Gastrocnemius medialis (tissue), 4 donors: ENCODE measurements around the gene CEACAM5. TPM values are rescaled to one million over a fixed set of nuclear protein-coding genes. Genes with fewer than 3 reads are reported as not detected.

Experiments
- ATAC-seq, 2 donors: fragments of 150-250 bp; one replicate each; pipeline ENCODE4 v1.9.1; 2016
- DNase-seq, 2 donors: peaks; one replicate each; pipeline ENCODE4 v3.0.0-alpha.2; 2019
- H3K27ac ChIP-seq, 4 donors: fragments of 200-600 bp; sonication (generic); 1 replicate in 1 of 4; 2 replicates in 3 of 4; pipeline ENCODE4 v1.5.1; 2016 to 2018; ENCODE audit warnings: mild to moderate bottlenecking in 2 of 4, moderate library complexity in 1 of 4
- H3K27me3 ChIP-seq, 3 donors: fragments of 200-600 bp; sonication (generic) in 2 of 3; 1 replicate in 1 of 3; 2 replicates in 2 of 3; pipeline versions ENCODE4 v1.5.1 to v1.6.0; 2016 to 2019; ENCODE audit warnings: mild to moderate bottlenecking in 1 of 3, moderate library complexity in 1 of 3
- H3K36me3 ChIP-seq, 2 donors: fragments of 200-600 bp; sonication (generic) in 1 of 2; one replicate each; pipeline ENCODE4 v1.5.1; 2017 to 2018
- H3K4me1 ChIP-seq, 2 donors: fragments of 200-600 bp; sonication (generic) in 1 of 2; one replicate each; pipeline ENCODE4 v1.5.1; 2016 to 2017; ENCODE audit warnings: mild to moderate bottlenecking in 2 of 2
- H3K4me3 ChIP-seq, 4 donors: fragments of 200-600 bp; sonication (generic) in 3 of 4; 1 replicate in 1 of 4; 2 replicates in 3 of 4; pipeline ENCODE4 v1.5.1; 2016 to 2019; ENCODE audit warnings: mild to moderate bottlenecking in 2 of 4
- H3K9me3 ChIP-seq, 3 donors: fragments of 200-600 bp; sonication (generic) in 2 of 3; 1 replicate in 1 of 3; 2 replicates in 2 of 3; pipeline ENCODE4 v1.5.1; 2016 to 2019
- POLR2A ChIP-seq, 2 donors: fragments of 450-650 bp; IDR thresholded peaks; one replicate each; pipeline ENCODE4 v1.6.1; 2017; ENCODE audit warnings: antibody characterized with exemption in 2 of 2, mild to moderate bottlenecking in 2 of 2, moderate library complexity in 2 of 2
- in situ Hi-C, 4 donors: fragments of 200-750 bp; cut with MboI; loops; one replicate each; pipeline versions ENCODE4 v1.15.0 to v1.8.0; 2017; ENCODE audit warnings: low sequenced_read_pairs in 4 of 4
- intact Hi-C: fragments of 100-400 bp; cut with DNase I; formaldehyde crosslinking; loops from one replicate; pipeline ENCODE4 v1.15.1; 2023; ENCODE audit warnings: low total_unique reads
- total RNA-seq, 4 donors: library from RNA; depleted of rRNA; stranded (reverse); fragments of >200 nt; gene quantifications; one replicate each; pipeline versions ENCODE4 v1.1.0 to v1.2.3, GENCODE V29; 2016
- TF ChIP-seq, protein P1 (sequence below), 5 experiments: fragments of 450-650 bp in 3 of 5; fragments of 200-600 bp in 2 of 5; sonication (generic) in 2 of 5; IDR thresholded peaks in 4 of 5; conservative IDR thresholded peaks in 1 of 5; 1 replicate in 4 of 5; 2 replicates in 1 of 5; pipeline ENCODE4 v1.5.1; 2016 to 2019; ENCODE audit warnings: antibody characterized with exemption in 5 of 5, mild to moderate bottlenecking in 3 of 5, moderate library complexity in 3 of 5

Gene CEACAM5
- total RNA-seq, 4 donors from 2014 or later, result 5.0 TPM; not detected in 3

GRCh38 chr19:41682437-41682836 lies 26.0 kb upstream of the CEACAM5 start:
- TF ChIP-seq POLR2A (IDR thresholded peaks at IDR 0.05), result no peak
- TF ChIP-seq, protein P1, sequence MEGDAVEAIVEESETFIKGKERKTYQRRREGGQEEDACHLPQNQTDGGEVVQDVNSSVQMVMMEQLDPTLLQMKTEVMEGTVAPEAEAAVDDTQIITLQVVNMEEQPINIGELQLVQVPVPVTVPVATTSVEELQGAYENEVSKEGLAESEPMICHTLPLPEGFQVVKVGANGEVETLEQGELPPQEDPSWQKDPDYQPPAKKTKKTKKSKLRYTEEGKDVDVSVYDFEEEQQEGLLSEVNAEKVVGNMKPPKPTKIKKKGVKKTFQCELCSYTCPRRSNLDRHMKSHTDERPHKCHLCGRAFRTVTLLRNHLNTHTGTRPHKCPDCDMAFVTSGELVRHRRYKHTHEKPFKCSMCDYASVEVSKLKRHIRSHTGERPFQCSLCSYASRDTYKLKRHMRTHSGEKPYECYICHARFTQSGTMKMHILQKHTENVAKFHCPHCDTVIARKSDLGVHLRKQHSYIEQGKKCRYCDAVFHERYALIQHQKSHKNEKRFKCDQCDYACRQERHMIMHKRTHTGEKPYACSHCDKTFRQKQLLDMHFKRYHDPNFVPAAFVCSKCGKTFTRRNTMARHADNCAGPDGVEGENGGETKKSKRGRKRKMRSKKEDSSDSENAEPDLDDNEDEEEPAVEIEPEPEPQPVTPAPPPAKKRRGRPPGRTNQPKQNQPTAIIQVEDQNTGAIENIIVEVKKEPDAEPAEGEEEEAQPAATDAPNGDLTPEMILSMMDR (IDR thresholded peaks at IDR 0.05 in 4 of 5, conservative IDR thresholded peaks at IDR 0.05 in 1 of 5), result no peak
- no peak for DNase-seq
- no peaks in the 10 kb centered on the region for H3K36me3 ChIP-seq
- H3K4me1 ChIP-seq, result no peaks in the 10 kb centered on the region
- no peak overlapping the region for H3K4me3 ChIP-seq
- no peak overlapping the region for H3K27ac ChIP-seq
- ATAC-seq, result no peak
- no peaks in the 10 kb centered on the region for H3K27me3 ChIP-seq
- H3K9me3 ChIP-seq, result no peaks in the 10 kb centered on the region
- intact Hi-C loops, result no loop called here
- in situ Hi-C loops, result no loop called here

GRCh38 chr19:41687419-41687818 lies 21.0 kb upstream of the CEACAM5 start:
- no peaks in the 10 kb centered on the region for H3K27me3 ChIP-seq
- H3K4me3 ChIP-seq, result no peak overlapping the region
- no peaks in the 10 kb centered on the region for H3K4me1 ChIP-seq
- in situ Hi-C loops (no loop called here), intact Hi-C loops (no loop called here)
- no peak for TF ChIP-seq POLR2A (IDR thresholded peaks at IDR 0.05)
- TF ChIP-seq, protein P1 (IDR thresholded peaks at IDR 0.05 in 4 of 5, conservative IDR thresholded peaks at IDR 0.05 in 1 of 5), result no peak
- DNase-seq (no peak), ATAC-seq (no peak)
- no peaks in the 10 kb centered on the region for H3K36me3 ChIP-seq
- no peak overlapping the region for H3K27ac ChIP-seq
- H3K9me3 ChIP-seq, result no peaks in the 10 kb centered on the region

DNA sequence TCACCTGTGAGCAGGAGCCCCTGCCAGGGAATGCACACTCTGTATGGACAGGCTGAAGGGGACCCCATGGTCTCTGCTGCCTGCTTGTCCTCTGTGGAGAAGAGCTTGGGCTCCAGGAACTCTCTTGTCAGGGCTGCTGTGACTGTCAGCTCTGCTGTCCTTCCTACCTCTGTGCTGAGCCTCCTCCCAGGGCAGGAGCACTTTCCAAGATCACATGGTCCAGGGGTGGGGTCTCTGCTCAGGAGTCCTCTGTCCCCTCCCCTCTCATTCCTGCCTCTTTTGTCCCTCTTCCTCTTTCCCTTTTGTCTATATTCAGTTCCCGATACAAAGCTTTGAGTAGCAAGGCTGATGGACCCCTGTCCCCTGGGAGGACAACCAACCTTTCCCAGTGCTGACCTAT lies 20.3 kb upstream of the CEACAM5 start, which contains the start of gene CEACAM7:
Gene CEACAM7, minus strand, starts transcription at position 173 of the 400 bp plus-strand sequence. Its CDS starts 105 bp downstream, at position 68.
- intact Hi-C loops (no loop called here), in situ Hi-C loops (no loop called here)
- H3K36me3 ChIP-seq, result no peaks in the 10 kb centered on the region
- H3K4me3 ChIP-seq, result no peak within 1 kb of the TSS
- no peaks in the 10 kb centered on the region for H3K9me3 ChIP-seq
- no peak for ATAC-seq
- TF ChIP-seq, protein P1 (IDR thresholded peaks at IDR 0.05 in 4 of 5, conservative IDR thresholded peaks at IDR 0.05 in 1 of 5), result no peak
- no peak for TF ChIP-seq POLR2A (IDR thresholded peaks at IDR 0.05)
- no peak for DNase-seq
- H3K27ac ChIP-seq, result no peak within 1 kb of the TSS
- H3K27me3 ChIP-seq, result no peaks in the 10 kb centered on the region
- no peaks in the 10 kb centered on the region for H3K4me1 ChIP-seq

DNA sequence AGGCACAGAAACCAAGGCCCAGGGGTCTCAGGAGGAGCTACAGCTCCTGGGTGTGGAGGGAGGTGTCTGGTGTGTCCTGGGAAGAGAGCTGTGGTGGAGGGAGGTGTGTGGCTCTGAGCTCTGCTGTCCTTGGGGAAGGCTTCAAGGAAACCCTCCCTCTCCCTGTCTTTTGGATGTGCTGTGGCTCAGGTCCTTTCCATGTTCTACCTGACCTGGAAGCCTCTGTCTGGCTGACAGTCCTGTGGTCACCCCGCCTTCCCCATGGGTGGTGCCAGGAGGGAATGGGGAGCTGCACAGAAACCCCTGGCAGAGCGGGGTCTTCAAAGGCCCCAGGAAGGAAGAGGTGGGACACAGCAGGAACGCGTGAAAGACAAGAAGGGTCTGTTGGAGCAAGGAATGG lies 19.7 kb upstream of the CEACAM5 start:
- H3K27me3 ChIP-seq, result no peaks in the 10 kb centered on the region
- H3K9me3 ChIP-seq, result no peaks in the 10 kb centered on the region
- DNase-seq (no peak), ATAC-seq (no peak)
- TF ChIP-seq POLR2A (IDR thresholded peaks at IDR 0.05), result no peak
- TF ChIP-seq, protein P1 (IDR thresholded peaks at IDR 0.05 in 4 of 5, conservative IDR thresholded peaks at IDR 0.05 in 1 of 5), result no peak
- in situ Hi-C loops (no loop called here), intact Hi-C loops (no loop called here)
- no peak overlapping the region for H3K27ac ChIP-seq
- no peaks in the 10 kb centered on the region for H3K4me1 ChIP-seq
- no peaks in the 10 kb centered on the region for H3K36me3 ChIP-seq
- no peak overlapping the region for H3K4me3 ChIP-seq
